Cardiac septum (tissue), 1 donor: ENCODE results near the gene KCNQ5. TPM values are rescaled to one million over a fixed set of nuclear protein-coding genes. Genes with fewer than 3 reads are reported as not detected.
"Not testable (repeated sequence)": the region's sequence is repeated elsewhere in the genome, so short reads cannot be mapped to it uniquely, and the experiment has no call there.

Source experiments
- DNase-seq: peaks from one replicate; pipeline ENCODE4 v3.0.0-alpha.2; 2020; ENCODE audit warnings: low spot score
- intact Hi-C: fragments of 100-400 bp; cut with DNase I; formaldehyde crosslinking; loops from one replicate; pipeline ENCODE4 v1.14.0; 2022
- total RNA-seq: library from RNA; stranded (reverse); fragmentation: NEBNext Ultra II Directional; extraction: Animal tissue kit (Norgen Biotek cat#: 25700); gene quantifications from one replicate; pipeline ENCODE4 v1.2.1, GENCODE V29; 2021
- donor health status: DM: no; HTN: no; CAD: no.

Gene KCNQ5
- total RNA-seq, 1 donor from 2014 or later, result not detected

- intact Hi-C loops, result loop anchor here (5.0 kb wide), 1 partner anchor 769 kb away; no protein-coding TSS in a partner anchor
- DNase-seq, result no peak
Measured at GRCh38 chr6:73180763-73181619, 559.1 kb downstream of the KCNQ5 start.

GRCh38 chr6:73182021-73182607 lies 560.2 kb downstream of the KCNQ5 start:
- intact Hi-C loops, result loop anchor here (5.0 kb wide), 1 partner anchor 770 kb away; no protein-coding TSS in a partner anchor
- no peak for DNase-seq

GRCh38 chr6:73193302-73193701 lies 571.4 kb downstream of the KCNQ5 start:
- intact Hi-C loops, DNase-seq: not testable (repeated sequence)

- intact Hi-C loops, result no loop called here
- no peak for DNase-seq
Measured at GRCh38 chr6:73194744-73195143, 572.9 kb downstream of the KCNQ5 start.

GRCh38 chr6:73200247-73200646 lies 578.4 kb downstream of the KCNQ5 start:
- no peak for DNase-seq
- intact Hi-C loops, result no loop called here

- intact Hi-C loops, result no loop called here
Measured at GRCh38 chr6:73200735-73201134, 578.9 kb downstream of the KCNQ5 start.

GRCh38 chr6:73203098-73203497 lies 581.2 kb downstream of the KCNQ5 start:
- intact Hi-C loops, result no loop called here
- no peak for DNase-seq

More at GRCh38 chr6:73200735-73201134, 578.9 kb downstream of the KCNQ5 start:
- DNase-seq, result no peak

- intact Hi-C loops, result no loop called here
- DNase-seq, result no peak
Measured at GRCh38 chr6:73204252-73204651, 582.4 kb downstream of the KCNQ5 start.

GRCh38 chr6:73207221-73207837 lies 585.5 kb downstream of the KCNQ5 start:
- no peak for DNase-seq
- intact Hi-C loops, result no loop called here

- intact Hi-C loops, result no loop called here
- no peak for DNase-seq
Measured at GRCh38 chr6:73209117-73209516, 587.3 kb downstream of the KCNQ5 start.

- intact Hi-C loops, result no loop called here
- no peak for DNase-seq
Measured at GRCh38 chr6:73216859-73217258, 595.0 kb downstream of the KCNQ5 start.

GRCh38 chr6:73225396-73225795 lies 603.5 kb downstream of the KCNQ5 start, which contains the start of gene KHDC1L:
Gene KHDC1L (minus strand): TSS chr6:73225496. CDS start chr6:73225408, 88 bp downstream.
- intact Hi-C loops, result no loop called here

GRCh38 chr6:73227606-73228255 lies 605.9 kb downstream of the KCNQ5 start:
- intact Hi-C loops, result no loop called here
- DNase-seq, result no peak

More at GRCh38 chr6:73225396-73225795, 603.5 kb downstream of the KCNQ5 start, which contains the start of gene KHDC1L:
- DNase-seq, result no peak

GRCh38 chr6:73231986-73232391 lies 610.1 kb downstream of the KCNQ5 start:
- intact Hi-C loops, result no loop called here
- no peak for DNase-seq

GRCh38 chr6:73233048-73233447 lies 611.2 kb downstream of the KCNQ5 start:
- no peak for DNase-seq
- intact Hi-C loops, result no loop called here

GRCh38 chr6:73233971-73234370 lies 612.1 kb downstream of the KCNQ5 start:
- intact Hi-C loops, DNase-seq: not testable (repeated sequence)

- DNase-seq, result no peak
Measured at GRCh38 chr6:73234733-73235132, 612.9 kb downstream of the KCNQ5 start.

GRCh38 chr6:73236144-73236750 lies 614.4 kb downstream of the KCNQ5 start:
- intact Hi-C loops, result no loop called here
- no peak for DNase-seq

More at GRCh38 chr6:73234733-73235132, 612.9 kb downstream of the KCNQ5 start:
- intact Hi-C loops, result no loop called here

- intact Hi-C loops, result no loop called here
- DNase-seq, result no peak
Measured at GRCh38 chr6:73240730-73241129, 618.9 kb downstream of the KCNQ5 start.
